Hindlimb muscle (tissue), 1 donor: ENCODE measurements around the gene RNLS. TPM values are rescaled to one million over a fixed set of nuclear protein-coding genes. Genes with fewer than 3 reads are reported as not detected.

Source experiments
- DNase-seq: peaks from one replicate; pipeline ENCODE4 v3.0.0-alpha.2; 2013
- polyA plus RNA-seq: library from polyadenylated mRNA; unstranded; fragments of 120-200 nt; gene quantifications from one replicate; pipeline ENCODE4 v1.2.1, GENCODE V29; 2013; ENCODE audit not compliant: insufficient read length

The RNLS gene
- polyA plus RNA-seq, 1 donor = 2.7 TPM

DNA sequence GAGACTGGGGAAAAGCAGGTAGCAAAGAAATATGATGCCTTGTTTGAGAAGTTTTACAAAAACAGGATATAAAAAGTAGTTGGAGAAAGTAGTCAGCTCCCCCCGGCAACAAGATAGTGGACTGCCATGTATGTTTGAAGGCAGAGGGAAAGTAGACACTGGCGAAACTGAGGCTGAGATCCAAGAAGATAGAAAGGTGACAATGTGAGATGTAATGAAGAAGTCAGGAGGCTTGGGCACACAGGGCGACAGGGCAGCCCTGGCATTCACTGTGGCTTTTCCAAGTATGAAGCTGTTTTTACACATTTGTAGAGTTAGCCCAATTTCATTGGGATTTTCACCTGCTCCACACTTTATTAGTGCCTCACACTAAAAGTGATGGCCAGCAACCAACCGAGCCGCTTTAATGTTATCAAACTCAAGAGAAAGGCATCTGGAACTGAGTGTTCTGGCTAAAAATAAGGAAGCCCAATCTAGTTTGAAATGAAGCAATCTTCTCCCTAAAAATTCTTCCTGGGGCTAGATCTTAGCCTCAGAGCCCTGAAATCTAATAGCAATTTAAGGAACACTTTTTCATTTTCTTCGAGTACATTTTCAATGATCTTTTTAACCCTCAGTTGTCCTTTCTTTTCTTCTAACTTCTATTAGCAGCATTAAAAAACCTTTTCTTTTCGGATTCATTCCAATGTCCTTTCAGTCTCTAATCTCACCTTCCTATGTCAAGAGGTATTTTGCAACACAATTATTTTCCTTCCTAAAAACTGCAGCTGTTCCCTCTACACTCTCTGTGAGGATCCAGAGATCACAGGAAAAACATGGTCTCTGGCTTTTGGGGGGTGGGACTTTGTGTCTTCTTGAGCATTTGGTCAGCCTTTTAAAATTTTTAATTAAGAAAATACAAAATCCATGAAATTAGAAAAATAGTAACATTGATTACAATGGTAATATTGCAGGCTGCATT, 108.0 kb downstream of the RNLS start:
- no peak for DNase-seq

DNA sequence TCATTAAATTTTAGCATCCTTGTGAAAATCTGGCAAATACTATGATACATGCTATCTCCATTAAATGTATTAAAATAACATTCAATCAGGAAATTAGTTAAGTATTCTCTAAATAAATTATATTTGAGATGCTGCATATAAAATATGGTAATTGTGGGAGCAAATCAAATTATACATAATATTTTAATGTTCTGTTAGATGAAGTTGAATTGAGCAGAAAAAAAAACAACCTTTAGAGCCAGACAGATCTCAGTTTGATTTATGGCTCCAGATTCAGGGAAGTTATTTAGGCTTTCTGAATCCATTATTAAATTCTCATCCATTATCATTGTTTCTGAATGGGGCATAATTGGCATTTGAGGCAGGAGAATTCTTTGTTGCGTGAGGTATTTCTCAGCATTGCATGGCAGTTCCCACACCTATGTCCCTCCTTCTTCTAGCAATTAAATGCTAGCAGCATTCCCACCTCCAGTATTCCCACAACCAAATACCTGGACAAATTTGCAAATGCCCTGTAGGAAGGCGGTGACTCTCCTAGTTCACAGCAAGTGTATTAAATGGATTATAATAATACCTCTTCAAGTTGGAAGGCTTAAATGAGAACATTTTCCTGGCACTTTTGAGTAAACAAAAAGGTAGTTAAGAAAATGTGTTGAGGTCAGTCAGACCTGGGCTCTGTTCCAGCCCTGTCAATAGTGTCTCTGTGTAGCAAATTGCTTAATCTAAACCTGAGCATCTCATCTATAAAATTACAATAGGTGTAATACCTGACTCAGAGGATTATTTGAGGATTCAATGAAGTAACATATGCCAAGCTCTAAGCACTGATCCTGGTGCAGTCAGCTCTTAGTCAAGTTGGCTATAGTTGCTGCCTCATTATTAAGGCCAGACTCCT, 108.9 kb downstream of the RNLS start:
- DNase-seq = no peak

DNA sequence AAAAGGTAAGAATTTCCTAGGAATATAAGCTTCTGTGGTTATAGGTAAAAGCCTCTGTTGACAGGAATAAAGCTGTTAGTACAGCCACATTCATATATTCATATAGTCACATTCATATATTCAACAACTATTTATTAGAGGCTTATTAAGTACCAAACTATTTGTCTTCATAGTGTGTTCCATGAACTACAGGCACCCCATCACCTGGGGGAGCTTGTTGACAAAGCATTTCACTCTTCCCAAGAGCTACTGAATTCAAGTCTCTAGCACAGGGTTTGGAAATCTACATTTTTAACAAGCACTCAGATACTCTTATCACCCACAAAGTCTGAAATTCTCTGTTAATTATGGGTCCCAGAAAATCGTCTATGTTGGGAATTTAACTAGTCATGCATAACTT, 110.6 kb downstream of the RNLS start:
- no peak for DNase-seq

DNA sequence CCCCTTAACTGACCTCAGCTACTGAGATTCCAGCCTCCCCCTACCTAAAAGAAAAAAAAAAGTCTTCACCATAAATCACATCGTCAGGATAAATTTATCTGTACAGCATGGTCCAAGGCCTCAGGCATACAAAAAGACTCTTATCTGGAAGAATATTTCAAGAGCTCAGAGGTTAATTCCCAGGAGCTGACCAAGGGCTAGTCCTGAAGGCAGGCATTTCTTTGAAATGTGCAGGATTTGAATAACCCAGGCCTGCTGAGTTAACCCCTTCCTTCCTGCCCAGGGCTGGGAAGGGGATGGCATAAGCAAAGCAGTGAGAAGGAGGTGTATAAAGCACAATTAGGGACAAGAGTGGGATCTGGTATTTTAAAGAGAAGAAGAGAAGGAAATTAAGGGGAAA, 111.2 kb downstream of the RNLS start:
- no peak for DNase-seq

DNA sequence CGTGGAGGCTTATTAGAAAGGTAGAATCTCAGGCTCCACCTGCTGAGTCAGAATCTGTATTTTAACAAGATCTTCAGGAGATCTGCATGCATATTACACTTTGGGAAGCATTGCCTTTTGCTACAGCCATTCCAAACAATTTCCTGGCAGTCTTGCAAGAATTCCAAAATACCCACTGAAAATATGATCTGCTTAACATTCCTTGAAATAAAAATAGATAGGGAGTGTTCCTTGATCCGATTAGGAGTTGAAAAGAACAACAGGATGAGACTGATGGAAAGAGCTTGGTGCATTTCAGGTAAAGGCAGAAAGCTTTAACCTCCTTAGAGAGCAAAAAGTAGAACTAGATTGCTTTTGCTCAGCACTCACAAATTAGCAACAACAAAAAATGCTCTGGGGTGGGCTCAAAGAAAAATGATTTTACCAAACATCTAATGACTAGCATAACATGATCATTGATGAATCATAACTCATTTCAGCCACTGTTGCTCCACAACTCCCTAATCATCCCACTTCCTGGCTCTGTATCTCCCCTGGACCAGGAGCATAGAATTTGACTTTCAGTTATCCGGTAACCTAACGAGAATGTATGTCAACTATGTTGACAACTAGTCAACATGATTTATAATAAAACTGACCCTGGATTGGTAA, 115.2 kb downstream of the RNLS start:
- no peak for DNase-seq

DNA sequence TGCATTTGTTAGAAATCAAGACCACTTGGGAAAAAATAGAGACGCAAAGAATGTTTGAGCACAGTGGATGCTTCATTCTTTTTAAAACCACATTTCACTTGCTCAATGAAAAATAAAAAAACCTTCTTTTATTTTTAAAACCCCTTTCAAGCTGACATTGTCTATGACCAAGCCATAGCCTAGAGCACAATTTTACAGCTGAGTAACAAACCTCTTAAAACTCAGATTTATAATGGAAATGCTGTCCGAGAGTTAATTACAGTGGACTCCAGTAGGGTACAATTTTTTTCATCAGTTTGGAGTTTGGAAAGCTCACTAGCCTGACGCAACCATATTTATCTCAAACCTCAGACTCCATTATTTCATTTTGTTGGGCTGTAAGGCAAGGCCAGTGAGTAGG, 116.3 kb downstream of the RNLS start:
- DNase-seq = no peak

DNA sequence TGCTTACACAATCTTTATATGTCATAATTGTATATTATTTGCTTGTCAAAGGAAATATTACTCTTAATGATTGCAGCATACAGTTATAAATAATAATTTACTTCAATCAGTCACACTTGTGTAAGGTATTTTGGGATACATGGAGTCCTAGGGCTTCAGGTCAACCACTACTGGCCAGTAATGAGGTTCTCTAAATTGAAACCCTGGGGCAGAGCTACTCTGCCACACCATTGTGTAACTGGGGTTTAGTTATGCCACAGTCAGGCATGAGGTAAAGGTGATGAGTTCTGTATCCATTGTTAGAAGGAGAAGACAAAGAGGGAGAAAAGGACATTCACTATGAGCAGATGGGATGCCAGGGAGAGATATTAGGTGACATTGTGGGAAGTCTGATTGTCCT, 117.4 kb downstream of the RNLS start:
- DNase-seq = no peak

DNA sequence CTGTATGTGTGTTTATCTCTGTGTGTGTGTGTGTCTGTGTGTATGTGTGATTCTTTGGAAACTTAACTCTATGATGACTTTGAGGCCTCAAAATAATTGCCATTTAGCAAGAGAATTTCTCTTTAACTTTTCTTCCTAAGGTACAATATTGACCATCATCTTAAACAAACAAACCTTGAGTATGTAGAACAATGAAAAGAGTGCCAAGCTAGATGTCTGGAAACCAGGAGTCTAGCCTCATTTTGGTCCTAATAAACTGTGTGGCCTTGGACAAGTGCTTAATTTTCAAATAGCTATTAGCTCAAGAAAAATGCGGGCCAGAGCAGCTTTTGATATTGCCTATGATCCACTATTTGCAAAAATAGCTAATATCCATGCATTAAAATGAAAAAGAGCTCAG, 119.3 kb downstream of the RNLS start:
- DNase-seq = no peak

DNA sequence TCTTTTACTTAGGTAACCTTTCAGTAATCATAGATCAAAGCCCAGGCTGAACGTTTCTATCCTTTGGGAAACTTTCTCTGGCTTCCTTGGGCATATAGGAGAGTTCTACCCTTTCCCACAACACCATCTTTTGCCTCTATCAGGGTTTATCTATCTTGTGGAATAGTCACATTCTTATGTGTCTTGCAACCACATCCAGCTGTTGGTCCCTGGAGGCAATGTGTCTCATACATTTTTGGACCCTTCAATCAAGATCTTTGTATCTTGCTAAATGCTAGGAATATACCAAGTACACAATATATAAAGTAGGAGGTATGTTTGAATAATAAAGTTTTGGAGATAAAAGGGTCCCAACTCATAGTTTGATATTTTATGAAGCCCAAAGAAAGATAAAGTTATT, 121.7 kb downstream of the RNLS start:
- DNase-seq = no peak

DNA sequence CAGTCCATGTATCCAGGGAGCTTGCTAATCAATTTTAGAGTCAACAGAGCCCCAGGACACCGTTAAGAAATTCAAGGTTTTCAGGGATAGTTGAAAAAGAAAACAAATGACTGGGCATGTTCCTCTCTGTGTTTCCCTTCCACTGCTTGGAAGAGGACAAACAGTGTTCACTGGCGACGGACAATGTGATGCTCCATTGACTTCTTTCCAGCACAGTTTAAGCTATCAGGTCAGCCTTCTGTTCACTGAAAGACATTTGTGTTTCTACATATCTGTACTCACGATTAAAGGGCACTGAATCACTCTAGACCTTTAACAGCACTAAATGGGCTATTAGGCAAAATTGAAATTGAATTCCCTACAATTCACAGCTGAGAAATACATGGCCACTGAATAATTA, 123.6 kb downstream of the RNLS start:
- no peak for DNase-seq

DNA sequence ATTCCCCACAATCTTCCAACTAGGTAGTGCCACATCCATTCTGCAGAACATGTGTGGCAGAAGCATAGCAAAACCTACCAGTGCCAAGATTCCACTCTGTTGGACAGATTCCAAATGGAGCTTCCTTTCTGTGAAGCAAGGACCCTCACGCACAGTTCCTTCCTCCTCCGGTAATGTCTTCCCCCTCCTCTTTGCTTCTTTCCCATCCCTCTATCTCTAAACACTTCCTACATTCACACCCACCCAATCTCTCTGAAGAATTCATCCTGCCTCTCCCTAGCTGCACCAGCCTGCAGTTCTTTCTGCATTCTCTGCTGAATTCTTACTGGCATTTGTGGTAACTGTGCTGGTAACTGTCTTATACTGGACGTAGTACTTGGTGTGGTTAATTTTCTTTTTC, 124.9 kb downstream of the RNLS start:
- DNase-seq = no peak

DNA sequence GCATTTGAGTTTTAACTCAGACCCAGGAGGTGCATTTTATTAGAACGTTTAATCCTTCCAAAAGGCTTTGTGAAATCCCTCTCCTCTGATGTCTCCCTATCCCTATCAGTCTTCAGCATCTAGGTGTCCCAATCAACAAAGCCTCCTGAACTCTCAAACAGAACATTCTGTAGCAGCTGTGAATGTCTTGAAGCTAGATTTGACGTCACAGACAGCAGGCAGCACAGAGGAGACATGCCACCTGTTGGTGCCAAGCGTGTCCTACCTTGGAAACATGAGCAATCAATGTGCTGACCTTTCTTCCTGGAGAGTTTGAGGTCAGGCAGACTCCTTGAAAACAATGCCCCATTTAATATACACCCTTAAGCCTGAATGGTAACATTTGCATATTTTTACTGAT, 125.5 kb downstream of the RNLS start:
- no peak for DNase-seq

DNA sequence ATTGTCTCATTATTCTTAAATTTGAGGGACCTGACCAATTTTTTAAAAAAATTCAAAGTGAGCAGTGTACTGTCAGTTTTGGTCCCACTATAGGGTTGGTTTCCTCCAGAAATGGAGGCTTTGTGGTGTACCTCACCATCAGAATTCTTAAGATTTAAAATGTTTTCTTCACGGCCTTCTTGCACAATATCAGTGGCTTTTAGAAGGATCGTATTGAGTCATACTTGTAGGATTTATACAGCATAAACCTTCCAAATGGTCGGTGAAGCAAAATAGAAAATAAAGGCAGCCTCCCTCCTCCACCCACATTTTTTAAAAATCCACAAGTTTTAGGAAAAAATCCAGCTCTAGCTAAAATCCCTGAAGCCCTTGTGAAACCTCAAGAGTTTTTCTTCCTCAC, 126.4 kb downstream of the RNLS start:
- DNase-seq = no peak

DNA sequence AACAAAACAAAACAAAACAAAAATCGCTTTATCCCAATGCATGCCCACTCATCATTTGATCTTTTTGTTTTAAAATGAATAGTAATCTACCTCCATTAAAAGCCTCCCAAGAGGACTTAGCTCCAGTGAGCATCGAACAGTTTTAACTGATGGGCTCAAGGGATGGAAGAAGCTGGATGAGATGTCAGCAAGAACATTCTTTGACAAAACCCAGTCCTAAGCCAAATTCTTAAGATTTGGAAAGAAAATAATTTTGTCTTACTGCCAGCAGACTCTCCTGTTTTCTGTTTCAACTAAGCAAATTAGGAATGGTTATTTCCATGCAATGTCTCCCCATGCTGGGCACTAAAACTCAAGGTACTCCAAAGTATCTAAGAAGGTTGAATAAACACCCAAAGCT, 127.3 kb downstream of the RNLS start:
- DNase-seq = no peak

DNA sequence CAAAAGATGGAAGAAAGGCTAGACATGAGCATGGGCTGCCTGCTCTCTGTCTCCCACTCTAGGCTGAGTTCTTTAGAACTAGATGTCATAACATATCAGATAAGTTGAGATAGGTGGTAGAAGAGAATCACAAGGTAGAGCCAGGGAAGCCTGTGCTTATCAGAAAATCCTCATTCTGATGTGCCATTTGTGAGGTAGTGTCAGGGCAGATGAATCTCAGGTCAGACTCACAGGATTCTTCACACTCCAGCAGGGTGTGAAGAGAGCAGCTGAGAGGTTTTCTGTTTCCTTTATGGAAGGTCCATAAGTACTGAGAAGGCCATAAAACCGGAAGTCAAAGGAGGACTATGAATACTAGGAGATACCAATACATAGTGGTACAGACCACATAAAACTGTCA, 132.9 kb downstream of the RNLS start:
- no peak for DNase-seq

DNA sequence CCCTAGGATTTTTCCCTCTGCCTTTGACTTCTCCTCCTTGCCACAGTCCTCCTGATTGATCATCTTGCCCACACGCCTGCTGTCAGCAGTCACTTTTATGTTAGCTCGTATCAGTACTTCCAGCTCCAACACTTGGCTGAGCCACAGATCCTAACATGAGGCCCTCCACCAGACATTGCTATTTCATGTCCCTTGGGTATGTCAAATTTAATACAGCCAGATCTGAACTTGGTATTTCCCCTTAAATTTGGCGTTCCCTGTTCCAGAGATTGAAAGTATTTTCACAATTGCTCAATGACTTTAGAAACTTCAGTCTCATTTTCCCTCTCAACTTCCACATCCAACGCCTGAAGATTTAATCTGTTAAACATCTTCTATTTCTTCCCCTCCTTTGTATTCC, 140.4 kb downstream of the RNLS start:
- DNase-seq = no peak

DNA sequence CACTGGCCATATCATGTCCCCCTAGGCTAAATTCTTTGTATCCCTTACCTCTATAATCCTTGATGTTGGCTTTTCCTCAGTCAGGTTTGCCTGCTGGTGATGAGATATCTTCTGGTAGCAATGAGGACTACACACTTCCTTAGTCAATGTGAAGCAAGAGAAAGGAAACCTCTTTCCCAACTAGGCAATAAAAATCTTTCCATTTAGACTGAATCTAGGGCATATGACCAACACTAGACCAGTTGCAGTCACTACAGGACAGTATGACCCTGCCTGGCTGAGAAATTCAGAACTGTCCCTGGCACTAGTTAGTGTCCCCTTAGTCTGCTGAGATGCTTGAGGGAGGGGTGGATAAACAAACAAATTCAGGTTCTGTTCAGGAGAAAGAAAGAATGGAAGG, 142.6 kb downstream of the RNLS start:
- DNase-seq = no peak

DNA sequence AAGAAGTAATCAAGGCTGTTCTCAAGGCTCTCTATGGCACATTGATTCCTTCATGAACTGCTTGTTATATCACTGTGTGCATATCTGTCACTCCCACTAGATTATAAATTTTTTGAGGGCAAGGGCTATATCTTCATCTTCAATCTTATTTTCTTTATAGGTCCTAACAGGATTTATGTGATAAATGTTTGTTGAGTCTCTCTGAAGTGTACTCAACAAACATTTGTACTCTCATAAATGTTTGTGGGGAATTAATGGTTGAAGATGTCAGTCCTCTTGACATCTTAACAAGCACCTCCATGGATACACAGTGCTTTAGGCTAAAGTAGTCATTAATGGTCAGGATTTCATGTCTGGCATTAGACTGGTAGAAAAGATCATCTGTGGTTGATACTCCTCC, 143.2 kb downstream of the RNLS start:
- DNase-seq = no peak

DNA sequence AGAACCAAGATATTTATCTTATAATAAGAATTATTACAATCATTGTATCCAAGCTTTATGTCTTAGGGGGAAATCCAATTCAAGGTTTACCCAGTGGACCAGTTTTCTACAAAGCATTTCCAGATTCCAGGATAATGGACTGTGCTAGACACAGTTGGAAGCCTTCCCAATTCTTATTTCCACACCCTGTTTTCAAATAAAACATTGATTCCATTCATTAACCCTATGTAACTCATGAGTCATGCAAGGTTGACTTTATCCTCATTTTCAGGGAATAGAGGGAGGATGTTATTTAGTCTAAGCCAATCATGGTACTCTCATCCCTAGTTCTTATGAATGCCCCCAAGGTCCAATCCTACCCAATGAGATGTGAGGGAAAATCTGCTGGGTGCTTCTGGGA, 145.7 kb downstream of the RNLS start:
- no peak for DNase-seq

DNA sequence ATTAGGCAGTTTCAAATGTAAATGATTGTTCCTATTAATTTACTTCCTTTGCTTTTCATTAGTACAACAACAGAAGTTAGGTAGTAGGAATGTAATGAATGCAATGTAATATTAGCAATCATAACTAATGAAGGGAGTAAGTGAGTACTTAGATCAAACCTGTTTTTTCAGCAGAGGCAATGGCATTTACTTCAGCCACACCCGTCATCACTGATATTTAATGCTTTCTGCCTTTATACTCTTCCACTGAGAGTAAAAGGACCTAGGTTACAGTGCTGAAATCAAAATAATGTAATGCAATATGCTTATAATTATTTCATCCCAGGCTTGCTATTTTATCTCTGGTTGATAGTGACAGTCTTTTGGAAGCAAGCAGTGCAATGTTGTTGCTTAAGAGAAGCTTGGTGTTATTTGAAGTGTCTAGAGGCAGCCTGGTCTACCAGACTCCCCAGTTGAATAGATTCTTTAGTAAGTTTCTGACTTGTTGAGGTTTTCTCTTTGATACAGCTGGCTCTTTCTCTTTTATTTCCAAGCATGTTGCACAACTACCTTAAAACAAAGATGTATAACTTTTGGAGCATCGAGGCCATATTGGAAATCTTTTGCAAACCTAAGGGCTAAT, 149.4 kb downstream of the RNLS start:
- DNase-seq = no peak

DNA sequence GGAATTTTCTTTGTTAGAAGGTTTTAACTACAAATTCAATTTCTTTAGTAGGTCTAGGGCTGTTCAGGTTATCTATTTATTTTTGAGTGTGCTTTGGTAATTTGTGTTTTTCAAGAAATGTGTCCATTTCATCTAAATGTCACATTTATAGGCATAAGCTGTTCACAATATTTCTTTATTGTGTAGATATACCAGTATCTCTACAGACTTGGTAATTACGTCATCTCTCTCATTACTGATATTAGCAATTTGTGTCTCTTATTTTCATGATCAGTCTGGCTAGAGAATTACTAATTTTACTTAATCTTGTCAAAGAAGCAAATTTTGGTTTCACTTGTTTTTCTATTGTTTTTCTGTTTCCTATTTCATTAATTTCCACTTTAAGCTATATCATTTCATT, 152.0 kb downstream of the RNLS start:
- DNase-seq = no peak

DNA sequence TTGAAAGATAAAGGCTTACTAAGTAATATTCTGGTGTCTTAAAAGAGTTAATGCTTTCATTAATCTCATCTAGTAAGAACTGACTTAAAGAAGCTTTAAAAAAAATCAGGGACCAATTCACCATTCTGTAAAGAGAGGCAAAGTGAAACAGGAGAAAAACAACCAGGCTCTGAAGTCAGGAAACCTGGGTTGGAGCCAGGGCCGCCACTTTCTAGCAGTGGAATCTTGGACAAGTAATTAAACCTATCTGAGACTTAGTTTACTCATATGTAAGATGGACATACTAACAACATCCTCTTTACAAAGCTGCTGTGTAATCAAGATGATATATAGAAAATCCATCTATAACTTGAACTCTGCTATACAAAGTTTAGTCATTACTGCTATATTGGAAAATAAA, 154.1 kb downstream of the RNLS start:
- DNase-seq = no peak

DNA sequence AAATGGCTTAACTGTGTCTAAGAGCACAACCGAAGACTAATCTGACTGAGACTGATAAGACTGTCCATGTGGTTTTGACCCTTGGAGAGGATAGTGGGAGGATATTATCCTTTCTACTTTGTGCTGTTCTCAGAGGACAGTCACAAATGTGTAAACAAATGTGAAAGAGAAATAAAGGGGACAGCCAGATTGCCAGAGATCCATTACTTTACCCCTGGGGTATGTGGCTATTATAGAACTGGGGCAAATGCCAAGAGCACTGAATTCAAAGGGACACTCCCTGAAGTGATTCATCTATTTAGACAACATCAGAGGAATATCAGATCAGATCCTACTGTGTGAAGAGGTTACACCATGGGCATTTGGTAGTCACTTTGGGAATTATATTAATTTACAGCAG, 154.7 kb downstream of the RNLS start:
- no peak for DNase-seq
